Measurements from ENCODE around the gene CRBN. TPM values are rescaled to one million over a fixed set of nuclear protein-coding genes. Genes with fewer than 3 reads are reported as not detected.

The CRBN gene
- 68.9 and 69.8 TPM in 2 replicates for total RNA-seq

GRCh38 chr3:3179407-3180094 lies at the start of gene CRBN:
Gene CRBN, minus strand, starts transcription at chr3:3179691. Its CDS starts 4 bp downstream, at chr3:3179687.
- intact Hi-C loops (cut with micrococcal nuclease) = loop anchor here (1.0 to 10.0 kb wide), 6 partner anchors 53 to 1943 kb away; partner anchors contain the start of genes ARL8B, SETMAR and TRNT1

DNA sequence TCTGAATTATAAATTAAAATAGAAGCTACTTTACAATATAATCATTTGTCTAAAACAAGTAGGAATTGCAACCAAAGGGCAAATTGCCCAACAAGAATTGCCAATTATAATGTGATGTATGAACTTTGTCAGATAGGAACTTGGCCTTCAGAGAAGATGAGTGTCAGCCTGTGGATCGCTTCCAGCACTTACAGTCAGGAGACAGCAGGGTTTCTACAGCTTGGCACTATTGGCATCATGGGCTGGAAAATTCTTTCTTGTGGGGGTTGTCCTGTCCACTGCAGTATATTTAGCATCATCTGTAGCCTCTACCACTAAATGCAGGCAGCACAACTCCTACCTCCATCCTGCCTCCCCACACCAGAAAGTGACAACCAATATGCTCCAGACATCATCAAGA lies 48.1 kb upstream of the CRBN start:
- intact Hi-C loops (cut with micrococcal nuclease) = no loop called here

DNA sequence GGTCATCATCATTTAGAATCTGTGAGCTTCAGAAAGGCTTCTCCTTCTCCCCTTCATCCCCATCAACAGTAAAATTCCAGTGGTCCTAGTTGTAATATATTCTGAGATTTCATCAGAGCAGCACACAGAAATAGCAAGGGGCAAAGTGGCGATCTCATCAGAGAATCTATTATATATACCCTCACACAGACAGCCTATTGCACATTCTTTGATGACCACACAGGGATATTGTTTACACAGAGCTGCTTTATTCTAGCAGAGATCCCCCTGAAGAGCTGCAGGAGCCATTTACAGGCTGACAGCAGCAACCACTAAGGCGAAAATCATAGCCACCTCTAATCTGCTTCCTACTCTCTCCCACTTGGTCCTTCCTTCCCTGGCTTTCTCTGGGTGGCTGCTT lies 42.0 kb upstream of the CRBN start:
- intact Hi-C loops (cut with micrococcal nuclease) = no loop called here

DNA sequence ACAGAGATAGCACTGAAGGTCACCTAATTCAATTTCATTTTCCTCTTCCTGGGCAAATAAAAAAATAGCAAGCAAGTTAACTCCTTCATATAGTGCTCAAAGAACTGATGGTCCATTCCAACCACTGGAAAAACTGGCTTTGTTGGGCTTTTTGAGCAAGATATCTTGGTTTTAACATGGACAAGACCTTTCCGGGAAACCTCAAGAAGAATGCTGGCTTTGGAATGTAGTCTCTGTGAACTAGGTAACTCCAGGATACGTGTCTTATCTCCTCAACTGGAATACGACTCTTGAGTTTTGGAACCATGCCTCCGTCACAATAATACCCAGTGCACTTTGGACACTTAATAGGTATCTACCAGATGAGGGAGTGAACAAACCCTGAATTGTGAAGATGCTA lies 36.9 kb upstream of the CRBN start:
- intact Hi-C loops (cut with micrococcal nuclease) = no loop called here

DNA sequence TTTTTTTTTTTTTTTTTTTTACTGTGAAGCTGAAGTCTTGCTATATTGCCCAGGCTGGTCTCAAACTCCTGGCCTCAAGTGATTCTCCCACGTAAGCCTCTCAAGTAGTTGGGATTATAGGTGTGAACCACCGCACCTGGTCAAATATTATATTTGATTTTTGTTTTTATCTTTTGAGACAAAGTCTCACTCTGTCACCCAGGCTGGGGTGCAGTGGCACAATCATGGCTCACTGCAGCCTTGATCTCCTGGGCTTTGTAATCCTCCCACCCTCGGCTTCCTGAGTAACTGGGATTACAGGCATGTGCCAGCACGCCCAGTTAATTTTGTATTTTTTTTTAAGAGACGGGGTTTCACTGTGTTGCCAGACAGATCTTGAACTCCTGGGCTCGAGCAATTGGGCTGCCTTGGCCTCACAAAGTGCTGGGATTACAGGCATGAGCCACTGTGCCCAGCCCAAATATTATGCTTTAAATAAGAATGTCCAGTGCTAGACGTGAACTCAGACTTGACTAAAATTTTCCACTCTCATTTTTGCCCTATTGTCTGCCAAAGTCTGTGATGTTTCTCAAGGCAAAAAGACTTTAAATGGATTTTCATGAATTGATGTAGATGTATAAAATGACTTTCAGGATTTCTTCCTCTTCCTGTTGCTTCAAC lies 33.4 kb upstream of the CRBN start:
- intact Hi-C loops (cut with micrococcal nuclease) = no loop called here

DNA sequence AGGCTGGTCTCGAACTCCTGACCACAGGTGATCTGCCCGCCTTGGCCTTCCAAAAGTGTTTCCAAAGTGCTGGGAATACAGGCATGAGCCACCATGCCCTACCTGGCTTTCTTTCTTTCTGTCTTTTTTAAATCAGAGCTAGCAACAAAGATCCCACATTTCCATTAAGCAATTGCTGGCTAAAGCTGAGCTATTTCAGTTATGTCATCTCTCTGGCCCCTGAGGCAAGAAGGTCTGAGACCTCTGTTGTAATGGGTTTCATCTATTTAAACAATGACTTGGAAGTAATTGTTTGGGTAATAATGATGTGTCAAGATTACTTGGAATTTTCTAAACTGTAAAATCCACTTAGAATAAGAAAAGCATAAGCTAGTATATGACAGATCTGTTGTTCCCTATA lies 30.2 kb upstream of the CRBN start:
- intact Hi-C loops (cut with micrococcal nuclease) = no loop called here

DNA sequence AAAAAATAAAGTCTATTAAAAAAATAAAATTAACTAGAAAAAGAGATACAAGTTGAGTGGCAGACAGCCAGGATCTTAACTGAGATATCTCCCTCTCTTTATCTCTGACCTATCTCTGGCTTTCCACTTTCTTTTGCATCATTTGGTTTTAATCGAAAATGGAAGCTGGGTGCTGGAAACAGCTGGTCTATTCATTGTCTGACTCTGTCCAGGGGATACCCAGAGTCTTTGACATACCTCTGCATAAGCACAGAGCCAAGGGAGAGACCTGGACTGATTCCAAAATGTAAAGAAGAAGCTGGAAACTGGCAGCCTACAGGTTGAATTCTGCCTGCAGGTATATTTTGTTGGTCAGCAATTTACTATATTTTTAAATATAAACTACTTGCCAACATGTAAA lies 29.6 kb upstream of the CRBN start:
- intact Hi-C loops (cut with micrococcal nuclease) = no loop called here

- intact Hi-C loops (cut with micrococcal nuclease) = loop anchor here (2.0 to 5.0 kb wide), 2 partner anchors 1071 to 1089 kb away; no protein-coding TSS in a partner anchor
Observed at GRCh38 chr3:3201611-3202010, 22.1 kb upstream of the CRBN start.

GRCh38 chr3:3200632-3201212 lies 21.2 kb upstream of the CRBN start:
- intact Hi-C loops (cut with micrococcal nuclease) = loop anchor here (1.0 to 5.0 kb wide), 3 partner anchors 798 to 1090 kb away; no protein-coding TSS in a partner anchor

GRCh38 chr3:3199306-3199705 lies 19.8 kb upstream of the CRBN start:
- intact Hi-C loops (cut with micrococcal nuclease) = no loop called here

- intact Hi-C loops (cut with micrococcal nuclease) = no loop called here
Observed at GRCh38 chr3:3196148-3196861, 16.8 kb upstream of the CRBN start.

GRCh38 chr3:3194861-3195260 lies 15.4 kb upstream of the CRBN start:
- intact Hi-C loops (cut with micrococcal nuclease) = no loop called here

GRCh38 chr3:3192286-3192675 lies 12.8 kb upstream of the CRBN start:
- intact Hi-C loops (cut with micrococcal nuclease) = no loop called here

DNA sequence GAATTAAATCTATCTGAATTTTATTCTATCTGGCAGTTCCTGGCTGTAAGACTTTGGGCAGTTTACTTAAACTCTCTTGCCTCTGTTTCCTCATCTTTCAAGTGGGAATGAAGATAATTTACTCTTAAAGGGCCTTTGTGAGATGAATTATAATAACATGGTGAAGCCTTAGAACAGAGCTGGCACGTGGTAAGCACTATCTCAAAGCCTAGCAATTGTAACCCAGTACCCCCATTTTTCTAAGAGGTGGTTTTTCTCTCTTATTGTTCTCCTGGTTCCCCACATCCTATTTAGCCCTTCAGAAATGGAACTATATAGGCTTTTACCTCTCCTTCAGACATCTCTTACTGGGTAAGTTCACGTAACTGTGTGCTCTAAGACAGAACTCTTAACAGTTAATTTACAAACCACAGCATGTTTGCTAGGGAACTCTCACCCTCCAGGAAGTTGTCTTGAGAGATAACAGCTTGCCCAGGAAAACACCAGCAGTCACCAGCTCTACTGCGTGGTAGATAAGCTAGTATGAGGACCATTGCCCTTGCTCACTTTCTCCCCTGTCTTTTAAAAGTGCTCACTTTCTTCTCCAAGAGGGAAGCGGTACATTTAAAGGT lies 12.3 kb upstream of the CRBN start:
- intact Hi-C loops (cut with micrococcal nuclease) = no loop called here

- intact Hi-C loops (cut with micrococcal nuclease) = no loop called here
Observed at GRCh38 chr3:3189961-3190360, 10.5 kb upstream of the CRBN start.

- intact Hi-C loops (cut with micrococcal nuclease) = no loop called here
Observed at GRCh38 chr3:3189102-3189727, 9.7 kb upstream of the CRBN start.

DNA sequence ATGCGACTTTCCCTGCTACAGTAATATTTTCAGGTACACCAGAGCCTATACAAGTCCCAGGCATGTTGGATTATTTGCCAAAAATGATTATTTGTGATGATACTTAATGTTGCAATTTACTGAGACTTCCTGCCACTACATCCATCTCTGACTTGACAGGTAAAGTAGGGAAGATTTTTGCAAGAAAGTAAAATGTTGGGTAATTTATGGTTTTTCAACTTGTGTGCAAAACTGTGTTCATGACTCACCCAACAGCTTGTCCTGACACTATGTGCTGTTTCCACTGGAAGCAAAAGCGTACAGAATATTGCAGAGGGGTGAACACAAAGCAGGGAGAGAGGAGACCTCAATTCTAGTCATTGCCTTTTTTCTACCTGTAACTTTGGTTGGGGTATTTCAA lies 5.4 kb upstream of the CRBN start:
- intact Hi-C loops (cut with micrococcal nuclease) = no loop called here

GRCh38 chr3:3180456-3180855 lies 965 bp upstream of the CRBN start:
- intact Hi-C loops (cut with micrococcal nuclease) = no loop called here

- intact Hi-C loops (cut with micrococcal nuclease) = loop anchor here (1.0 to 10.0 kb wide), 7 partner anchors 52 to 1944 kb away; partner anchors contain the start of genes ARL8B, ITPR1, SETMAR and TRNT1
Observed at GRCh38 chr3:3178498-3179328, 778 bp downstream of the CRBN start.

Data from T-helper 2 cell treated with Interferon-gamma antibody and Interleukin-4, amounts not matched to agents 100 ng/mL and 5 ng/mL, for 36 hours (primary cell).